Measurements from ENCODE around the gene INPP5A.
"Not testable (repeated sequence)": the region's sequence is repeated elsewhere in the genome, so short reads cannot be mapped to it uniquely, and the experiment has no call there.

INPP5A gene

DNA sequence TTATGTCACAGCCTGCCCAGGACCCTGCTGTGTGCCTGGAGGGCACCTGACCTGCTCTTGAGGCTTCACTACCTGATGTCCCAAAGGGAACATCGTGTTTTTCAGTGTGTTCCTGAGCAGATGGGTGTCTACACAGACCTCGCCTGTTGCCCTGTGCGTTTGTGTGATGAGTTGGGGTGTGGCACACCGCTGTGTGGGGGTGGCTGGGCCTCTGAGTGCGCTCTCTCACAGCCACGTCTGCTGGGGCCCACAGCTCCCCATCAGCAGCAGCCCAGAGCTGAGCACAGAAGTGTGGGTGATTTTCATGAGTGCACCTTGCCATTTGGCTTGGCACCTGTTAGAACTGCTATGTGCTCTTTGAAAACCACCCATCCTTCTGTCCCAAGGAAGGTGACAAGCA lies 126.8 kb downstream of the INPP5A start:
- no peak for DNase-seq

DNA sequence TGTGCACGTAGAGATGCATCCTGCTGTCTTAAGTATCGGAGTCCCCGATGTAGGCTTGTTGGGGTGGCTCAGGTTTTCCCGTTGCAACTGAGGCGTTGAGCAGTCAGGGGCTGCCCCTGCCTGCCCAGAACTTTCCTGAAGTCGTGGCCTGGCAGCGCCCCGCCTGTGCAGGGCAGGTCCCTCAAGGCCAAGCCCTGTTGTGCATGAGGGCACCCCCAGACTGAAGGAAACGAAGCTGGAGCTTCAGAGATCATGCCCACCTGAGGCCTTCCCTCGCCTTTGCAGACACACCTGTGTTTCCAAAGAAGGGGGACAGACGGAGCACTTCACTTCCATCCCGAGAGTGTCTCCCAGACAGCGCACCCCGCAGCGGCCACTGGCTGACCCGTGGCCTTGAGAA lies 127.3 kb downstream of the INPP5A start:
- no peak for DNase-seq

DNA sequence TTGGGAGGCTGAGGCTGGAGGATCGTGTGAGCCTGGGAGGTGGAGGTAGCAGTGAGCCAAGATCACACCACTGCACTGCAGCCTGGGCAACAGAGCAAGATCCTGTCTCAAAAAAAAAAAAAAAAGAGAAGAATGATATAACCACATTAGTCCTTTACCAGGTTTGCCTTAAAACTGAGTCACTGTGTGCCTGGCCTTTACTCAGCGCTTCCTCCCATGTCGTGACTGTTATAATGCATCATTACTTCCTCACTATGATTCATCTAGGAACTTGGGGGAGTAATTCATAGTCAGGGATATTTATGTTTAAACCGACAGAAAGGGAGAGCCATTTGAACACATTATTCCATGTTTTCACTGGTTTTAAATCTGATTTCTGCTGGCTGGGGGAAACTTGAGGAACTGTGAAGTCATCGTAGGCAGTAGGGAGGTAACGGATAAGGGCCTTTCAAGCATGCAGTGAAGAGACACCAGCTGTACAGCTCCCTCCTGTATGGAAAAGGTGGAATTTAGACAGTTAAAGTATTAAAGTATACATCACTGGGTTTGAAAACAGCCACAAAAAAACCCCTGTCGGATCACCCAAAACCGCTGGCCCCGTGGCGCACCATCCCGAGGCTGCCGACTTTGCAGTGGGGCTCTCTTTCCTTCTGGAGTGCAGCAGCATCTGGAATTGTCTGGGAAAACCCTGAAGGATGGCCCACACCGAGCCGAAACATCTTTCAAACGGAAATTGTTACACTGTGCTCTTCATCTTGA lies 128.5 kb downstream of the INPP5A start:
- no peak for DNase-seq

DNA sequence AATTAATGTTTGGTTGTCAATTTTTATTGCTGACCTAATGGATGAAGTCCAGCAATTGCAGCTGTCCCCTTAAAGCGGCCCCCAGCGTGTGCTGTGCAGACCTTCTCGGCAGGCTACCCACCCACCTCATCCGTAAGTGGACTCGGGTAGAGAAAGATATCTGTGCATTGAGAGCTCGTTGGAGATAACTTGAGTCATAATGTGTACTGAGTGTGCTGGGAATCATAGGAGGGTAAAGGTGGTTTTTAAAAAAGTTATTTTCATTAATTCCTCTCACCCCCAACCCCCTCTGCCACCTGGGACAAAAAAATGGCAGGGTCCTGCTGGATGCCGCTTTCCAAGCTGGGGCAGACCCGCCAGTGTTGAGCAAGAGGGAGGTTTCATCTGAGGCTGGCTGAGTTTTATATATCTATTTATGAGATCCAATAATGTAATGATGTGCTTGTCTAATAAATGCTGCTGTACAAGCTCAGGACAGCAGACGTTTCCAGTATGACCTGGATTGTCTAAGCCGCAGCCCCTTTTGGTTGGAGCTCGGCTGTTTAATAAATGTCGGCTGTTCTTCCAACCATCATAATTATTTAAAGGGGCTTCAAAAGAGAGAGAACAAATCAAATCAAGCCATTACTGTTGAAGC lies 129.2 kb downstream of the INPP5A start:
- no peak for DNase-seq

DNA sequence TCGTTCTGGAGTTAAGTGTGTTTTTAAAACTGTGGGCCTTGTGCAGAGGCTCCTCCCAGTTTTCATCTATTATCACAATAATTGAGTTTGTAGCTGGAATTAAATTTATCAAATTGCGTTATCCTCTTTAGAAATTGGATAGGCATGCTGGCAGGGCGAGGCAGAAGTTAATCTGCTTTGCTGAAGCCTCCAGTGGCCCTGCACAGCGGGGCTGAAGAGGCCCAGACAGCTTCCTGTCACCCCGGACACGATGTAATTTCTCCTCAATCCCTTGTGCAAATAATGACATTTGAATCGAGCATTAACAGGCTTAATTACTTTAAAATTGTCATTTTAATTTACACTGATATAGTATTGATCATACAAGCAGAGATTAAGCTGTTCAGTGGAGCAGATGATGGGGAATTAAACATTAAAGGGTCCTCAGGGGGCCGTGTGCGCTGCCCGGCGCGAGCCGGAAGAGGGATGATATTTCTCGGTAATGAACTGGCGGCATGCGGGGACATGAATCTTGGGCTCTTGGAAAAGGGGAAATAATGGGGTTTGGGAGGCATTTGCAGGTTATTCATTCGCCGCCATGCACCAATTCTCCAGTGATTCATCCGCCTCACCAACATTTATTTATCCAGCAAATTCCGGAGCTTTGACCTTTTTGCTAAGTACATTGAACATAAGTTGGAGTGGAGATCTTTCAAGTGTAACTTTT lies 129.9 kb downstream of the INPP5A start:
- DNase-seq = no peak

DNA sequence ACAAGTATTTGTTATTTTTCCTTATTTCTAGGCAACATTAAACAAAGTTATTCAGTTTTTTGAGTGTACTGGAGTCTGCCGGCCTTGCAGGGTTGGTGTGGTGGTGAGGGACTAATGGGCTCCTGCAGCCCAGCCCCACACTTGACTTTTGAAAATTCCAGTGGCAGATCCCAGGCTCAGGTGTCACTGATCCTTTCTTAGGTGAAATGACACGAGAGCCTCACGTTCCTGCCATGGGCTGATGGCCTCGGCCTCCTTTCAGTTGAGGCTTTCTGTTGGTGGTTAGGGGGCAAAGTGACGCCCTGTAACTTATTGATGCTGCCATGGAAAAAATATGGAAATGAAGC lies 130.4 kb downstream of the INPP5A start:
- DNase-seq = no peak

DNA sequence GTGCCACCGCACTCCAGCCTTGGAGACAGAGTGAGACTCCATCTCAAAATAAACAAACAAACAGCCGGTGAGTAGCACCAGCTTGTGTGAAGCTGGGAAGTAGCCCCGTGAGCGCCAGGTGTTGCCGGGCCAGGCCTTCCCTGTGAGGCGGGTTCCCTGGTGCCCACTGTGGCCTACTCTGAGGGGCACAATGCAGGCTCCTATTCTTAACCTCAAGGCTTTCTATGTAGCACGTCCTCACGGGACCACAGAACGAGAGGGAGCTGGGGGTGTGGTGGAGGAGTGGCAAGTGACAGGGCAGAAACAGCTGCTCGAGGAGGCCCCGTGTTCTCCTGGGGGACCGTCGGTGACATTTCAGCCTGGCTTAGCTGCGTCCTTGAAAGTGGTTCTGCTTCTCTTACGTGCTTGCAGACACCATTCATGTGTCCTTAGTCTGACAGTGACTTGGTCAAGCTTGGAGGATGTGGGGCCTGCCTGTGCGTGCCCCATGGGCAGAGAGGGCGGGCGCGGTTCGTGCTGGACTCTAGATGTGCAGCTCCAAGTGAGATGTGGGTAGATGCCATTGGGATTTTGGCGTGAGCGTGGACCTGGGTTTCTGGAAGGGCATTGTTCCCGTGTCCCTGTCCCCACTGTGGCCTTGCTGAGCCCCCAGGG lies 131.7 kb downstream of the INPP5A start:
- DNase-seq = no peak

DNA sequence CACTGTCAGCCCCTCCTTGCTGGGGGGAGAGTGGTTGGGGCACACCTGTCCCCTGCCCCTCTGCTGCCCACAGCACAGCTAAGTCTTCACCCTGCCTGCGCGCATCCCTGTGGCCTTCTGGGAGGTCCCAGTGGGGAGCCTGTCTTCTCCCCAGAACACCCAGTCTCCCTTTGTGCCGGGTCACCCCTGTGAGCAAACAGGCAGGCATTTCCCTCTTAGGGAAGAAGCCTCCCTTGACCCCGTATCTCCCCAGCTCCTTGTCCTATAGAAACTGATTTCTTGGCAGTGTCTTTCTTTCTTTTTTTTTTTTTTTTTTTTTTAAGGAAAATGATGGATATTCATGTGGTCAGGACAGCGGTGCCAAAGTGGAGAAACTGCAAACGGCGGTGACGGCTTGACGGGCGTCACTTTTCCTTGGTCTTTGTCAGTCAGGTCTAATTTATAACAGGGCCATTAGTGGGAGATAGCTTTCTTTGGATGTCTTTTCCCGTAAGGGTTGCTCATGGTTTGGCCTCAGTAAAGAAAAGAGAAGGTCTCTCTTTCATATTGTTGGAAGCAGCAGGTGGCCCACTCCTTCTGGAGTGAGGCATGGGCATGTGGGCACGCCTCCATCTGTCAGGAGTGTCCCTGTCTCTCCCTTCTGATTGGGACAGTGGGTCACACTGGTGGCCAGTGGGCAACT lies 133.1 kb downstream of the INPP5A start:
- DNase-seq = no peak

DNA sequence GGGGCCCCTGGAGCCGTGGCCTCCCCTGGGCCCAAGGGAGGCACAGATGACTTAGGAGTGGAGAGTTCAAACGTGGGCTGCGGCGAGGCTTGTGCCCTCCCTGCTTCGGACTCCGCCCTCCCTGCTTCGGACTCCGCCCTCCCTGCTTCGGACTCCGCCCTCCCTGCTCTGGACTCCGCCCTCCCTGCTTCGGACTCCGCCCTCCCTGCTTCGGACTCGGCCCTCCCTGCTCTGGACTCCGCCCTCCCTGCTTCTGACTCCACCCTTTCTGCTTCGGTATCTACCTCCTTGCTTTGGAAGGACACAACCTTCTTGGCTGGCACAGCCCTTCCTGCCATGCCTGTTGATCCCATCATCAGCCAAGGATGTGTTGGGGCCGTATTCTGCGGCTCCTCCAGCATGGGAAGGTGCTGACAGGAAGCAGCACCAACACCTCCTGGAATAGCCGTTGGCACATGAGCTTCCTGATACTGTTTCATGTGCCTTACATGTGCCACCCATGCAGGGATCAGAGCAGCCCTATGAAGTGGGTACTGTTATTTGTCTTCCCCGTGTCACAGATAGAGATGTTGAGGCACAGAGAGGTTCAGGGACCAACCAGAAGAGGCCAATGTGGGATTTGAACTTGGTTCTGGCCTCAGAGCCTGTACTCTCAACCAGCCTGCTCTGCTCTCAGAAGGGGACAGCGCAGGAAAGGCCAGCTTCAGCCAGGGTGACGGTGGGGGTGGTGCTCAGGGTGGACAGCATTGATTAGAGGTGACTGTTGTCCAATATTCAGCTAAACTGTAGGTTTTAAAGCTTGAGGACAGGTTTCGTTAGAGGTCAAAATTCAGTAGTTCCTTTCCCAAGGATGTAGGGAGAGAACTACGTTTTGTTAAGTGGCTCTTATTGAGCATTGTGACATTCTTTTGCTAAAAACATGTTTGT lies 133.9 kb downstream of the INPP5A start:
- peak; percentile 23 for DNase-seq

DNA sequence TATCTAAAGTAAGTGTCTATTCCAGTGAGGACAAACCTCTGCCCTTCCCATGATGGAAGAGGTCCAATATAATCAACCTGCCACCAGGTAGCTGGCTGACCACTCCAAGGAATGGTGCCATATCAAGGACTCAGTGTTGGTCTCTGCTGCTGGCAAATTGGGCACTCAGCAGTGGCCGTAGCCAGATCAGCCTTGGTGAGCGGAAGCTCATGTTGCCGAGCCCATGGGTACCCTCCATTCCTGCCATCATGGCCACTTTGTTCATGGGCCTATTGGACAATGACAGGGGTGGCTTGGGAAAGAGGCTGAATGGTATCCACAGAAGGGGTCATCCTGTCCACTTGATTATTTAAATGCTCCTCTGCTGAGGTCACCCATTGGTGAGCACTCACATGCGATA lies 136.2 kb downstream of the INPP5A start:
- DNase-seq = not testable (repeated sequence)

DNA sequence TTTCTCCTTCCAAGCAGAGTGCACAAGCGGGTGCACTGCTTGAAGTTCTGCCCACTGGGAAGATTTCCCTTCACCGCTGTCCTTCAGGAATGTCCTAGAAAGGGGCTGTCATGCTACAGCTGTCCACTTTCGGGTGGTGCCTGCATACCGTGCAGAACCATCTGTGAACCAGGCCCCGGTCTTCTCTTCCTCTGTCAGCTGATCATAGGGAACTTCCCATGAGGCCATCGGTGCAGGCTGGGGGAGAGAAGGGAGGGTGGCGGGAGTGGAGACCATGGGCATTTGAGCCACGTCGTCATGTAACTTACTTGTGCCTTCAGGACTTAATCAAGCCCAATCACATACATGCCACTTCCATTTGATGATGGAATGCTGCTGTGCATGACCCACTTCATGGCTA lies 136.7 kb downstream of the INPP5A start:
- DNase-seq = peak; percentile 35

DNA sequence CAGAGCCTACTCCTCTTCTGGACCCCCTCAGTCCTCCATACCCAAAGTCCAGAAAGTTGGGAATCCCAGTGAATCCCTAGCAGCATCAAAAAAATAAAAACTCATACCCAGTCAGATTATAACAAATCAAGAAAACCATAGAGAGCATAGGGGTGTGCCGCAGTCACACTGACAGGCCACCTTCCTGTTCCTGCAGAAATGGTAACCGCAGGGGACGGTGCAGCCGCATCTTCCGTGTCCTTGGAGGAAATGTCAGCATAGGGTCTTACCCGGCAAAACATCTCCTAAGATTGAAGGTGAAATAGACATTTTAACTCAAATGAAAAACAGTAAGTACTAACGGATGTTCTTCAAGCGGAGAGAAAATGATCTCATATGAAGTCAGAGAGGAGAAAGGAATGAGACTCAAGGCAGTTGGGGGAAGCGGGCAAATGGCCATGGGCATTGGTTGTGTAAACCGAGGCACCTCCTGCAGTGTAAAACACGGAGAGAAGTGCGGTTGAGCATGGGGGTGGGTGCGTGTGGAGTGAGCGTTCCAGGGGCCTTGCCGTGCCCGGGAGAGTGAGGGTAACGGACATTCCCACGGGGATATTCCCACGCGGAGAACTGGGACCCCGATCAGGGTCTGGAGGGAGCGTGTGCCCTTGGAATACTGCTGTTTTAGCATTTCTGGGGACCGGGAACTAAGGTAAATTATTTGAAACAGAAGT lies 137.6 kb downstream of the INPP5A start:
- DNase-seq = peak; percentile 22

DNA sequence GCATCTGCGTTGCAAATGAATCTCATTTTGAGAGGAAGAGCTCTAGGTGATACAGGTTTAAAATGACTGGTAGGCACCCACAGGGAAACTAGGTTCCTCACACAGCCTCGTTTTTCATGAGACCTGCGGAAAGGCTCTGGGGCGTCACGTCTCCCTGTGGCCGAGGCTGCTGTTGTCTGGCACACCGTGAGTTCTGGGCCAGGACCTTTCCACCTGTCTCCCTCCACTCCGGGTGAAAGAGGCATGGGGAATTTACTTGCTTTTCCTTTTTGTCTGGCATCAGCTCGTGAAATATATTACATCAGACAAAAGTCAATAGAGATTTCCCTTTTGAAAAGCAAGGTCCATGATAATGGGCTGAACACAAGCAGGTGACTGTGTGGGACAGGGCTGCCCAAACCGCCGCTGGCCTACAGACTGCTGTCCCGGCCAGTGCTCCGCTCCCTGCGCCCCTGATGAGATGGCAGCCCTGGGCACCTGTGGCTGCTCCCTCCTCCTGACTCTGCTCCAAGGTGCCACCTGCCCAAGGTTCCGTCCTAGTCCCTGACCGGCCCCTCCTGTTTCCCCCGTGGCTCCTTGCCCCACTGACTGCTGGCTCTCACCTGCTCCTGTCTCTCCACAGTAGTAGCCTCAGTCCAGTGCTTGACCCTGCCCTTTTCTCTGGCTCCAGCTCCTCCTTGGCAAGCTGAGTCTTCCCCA lies 138.8 kb downstream of the INPP5A start:
- peak; percentile 29 for DNase-seq

DNA sequence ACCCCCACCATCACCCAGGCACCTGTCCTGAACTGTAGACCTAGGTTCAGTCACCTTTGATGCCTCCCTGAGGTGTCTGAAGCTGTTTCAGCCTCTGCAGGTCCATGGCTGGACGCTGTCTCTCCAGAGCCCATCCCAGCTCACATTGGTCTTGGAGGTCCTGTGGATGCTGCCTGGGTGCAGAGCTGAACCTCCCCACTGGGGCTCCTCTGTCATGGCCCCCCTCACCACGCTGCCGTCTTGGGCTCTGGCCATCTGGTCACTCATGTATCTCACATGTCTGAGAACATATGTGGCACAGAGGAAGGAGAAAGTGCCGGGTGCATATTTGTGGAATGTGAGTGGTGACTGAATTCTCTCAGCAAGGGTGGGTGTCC lies 139.5 kb downstream of the INPP5A start:
- no peak for DNase-seq

DNA sequence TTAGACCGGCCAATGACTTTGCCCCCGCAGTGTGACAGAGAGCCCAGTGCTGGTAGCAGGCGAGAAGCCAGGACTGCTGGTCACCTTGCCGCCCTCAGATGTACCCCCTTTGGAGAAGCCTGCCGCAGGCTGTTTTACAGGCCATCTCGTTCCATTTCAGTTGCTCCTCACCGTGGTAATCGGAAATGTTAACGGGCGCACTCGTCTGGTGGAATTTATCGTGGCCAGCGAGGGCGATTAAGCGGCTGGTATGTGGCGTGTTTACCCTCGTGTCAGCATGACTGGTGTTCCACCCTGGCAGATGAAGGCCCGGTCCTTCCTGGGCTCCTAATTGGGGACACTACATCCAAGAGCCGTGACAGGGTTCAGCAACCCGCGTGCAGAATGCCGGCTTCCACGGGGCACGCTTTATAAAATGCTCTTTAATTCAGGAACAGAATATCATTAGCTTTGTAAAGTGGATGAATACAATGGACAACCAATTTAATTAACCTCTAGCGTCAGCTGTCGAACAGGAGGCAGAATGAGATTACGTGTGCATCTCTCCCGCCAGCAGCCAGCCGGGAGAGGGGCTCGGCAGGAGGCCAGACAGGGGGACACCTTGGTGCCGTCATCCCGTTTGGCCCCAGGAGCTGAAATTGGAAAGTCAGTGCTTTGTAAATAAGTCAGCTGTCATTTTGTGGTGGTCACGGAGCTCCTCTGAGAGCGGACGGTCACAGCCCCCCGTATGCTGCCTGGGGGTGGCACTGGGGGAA lies 140.1 kb downstream of the INPP5A start:
- DNase-seq = peak; percentile 42

DNA sequence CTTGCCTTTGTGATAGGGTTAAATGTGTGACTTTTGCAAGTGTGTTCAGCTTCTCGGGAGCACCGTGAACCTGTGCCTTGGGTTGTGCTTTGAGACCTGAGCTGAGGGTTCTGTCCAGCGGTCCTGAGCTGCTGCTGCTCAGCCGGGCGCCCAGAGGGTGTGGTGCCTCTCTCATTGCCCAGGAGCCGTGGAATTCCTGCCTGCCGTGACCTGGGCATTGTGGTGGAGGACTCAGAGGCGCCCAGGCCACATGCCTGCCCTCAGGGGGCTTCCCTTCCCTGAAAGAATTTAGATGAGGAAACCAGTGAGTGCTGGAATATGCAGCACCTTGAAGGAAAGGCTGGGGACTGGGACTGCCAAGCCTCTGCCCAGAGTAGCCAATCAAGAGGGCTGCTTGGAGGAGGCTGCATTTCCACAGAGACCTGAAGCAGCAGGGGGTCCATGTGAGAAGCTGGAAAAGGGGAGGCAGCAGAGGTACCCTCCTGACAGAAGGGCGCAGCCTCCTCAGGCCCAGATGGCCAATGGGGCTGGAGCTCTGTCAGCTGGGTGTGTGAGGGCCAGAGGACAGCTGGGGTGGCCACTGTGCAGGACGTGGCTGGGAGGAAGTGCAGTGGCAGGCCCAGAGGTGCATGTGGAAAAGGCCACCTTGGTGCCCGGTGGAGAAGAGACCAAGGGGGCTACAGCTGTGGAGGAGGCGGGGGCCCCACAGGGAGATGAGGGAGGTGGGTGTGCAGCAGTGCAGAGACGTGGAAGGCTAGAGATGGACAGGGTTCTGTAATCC lies 141.0 kb downstream of the INPP5A start:
- DNase-seq = peak; percentile 33

DNA sequence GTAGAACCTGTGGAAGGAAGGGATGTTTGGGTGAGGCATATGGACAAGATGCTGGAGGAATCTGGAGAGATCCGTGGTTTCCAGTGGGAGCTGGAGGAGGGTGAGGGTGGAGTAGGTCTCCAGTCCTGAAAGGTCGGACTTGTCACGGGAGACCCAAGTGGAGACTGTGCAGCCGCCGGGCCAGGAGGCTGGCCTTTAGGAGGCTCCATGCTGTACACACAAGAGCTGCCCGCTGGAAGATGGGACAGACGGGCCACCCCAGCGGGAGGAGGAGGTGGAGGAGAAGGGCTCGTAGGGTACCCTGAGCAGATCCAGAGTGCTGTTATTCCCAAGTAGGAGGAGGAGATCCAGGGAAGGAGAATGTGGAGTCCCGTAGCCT lies 141.6 kb downstream of the INPP5A start:
- DNase-seq = peak; percentile 14

DNA sequence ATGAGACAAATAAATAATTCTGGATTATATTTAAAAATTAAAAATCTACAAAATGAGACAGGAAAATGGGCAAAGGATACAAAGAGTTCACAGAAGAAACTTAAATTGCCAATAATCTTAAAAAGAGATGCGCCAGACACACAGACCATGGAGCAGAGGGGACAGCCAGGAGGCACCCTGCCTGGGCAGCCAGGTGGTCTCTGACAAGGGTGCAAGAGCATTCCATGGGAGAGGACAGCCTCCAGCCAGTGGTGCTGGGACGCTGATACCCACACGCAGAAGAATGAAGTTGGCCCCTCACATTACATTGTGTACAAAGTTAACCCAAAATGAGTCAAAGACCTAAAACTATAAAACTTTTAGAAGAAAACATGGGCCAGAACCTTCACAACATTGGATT lies 142.1 kb downstream of the INPP5A start:
- DNase-seq = peak; percentile 21

DNA sequence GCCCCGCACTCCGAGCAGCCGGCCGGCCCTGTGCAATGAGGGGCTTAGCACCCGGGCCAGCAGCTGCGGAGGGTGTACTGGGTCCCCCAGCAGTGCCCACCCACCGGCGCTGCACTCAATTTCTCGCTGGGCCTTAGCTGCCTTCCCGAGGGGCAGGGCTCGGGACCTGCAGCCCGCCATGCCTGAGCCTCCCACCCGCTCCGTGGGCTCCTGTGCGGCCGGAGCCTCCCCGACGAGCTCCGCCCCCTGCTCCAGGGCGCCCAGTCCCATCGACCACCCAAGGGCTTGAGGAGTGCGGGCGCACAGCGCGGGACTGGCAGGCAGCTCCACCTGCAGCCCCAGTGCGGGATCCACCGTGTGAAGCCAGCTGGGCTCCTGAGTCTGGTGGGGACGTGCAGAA lies 143.2 kb downstream of the INPP5A start:
- not testable (repeated sequence) for DNase-seq

Measured in islet precursor cell (in vitro differentiated cells).